Activated T-helper 2 cell treated with anti-CD3 and anti-CD28 coated beads, Interferon-gamma antibody, Interleukin-2, Interleukin-4, amounts not matched to agents 10 μg/mL and 5 μg/mL and 100 μg/mL, durations not matched to agents 14 hours and 24 hours and 36 hours (primary cell): Measurements from ENCODE around the gene VEGFA. TPM values are rescaled to one million over a fixed set of nuclear protein-coding genes. Genes with fewer than 3 reads are reported as not detected.

Experiments
- DNase-seq: peaks from one replicate; pipeline ENCODE4 v3.0.0; 2021; ENCODE audit warnings: low spot score
- H3K27ac Mint-ChIP-seq: one replicate; pipeline ENCODE4 v1.8.0; 2021; ENCODE audit warnings: mixed read lengths
- H3K27me3 Mint-ChIP-seq: one replicate; pipeline ENCODE4 v1.8.0; 2021; ENCODE audit warnings: low read depth, mixed read lengths
- H3K36me3 Mint-ChIP-seq: one replicate; pipeline ENCODE4 v1.8.0; 2021; ENCODE audit warnings: low read depth, mixed read lengths
- H3K4me1 Mint-ChIP-seq: one replicate; pipeline ENCODE4 v1.8.0; 2021; ENCODE audit warnings: low read depth, mixed read lengths
- H3K4me3 Mint-ChIP-seq: one replicate; pipeline ENCODE4 v1.8.0; 2021; ENCODE audit warnings: low read depth, mild to moderate bottlenecking, moderate library complexity, mixed read lengths
- H3K9me3 Mint-ChIP-seq: one replicate; pipeline ENCODE4 v1.8.0; 2021; ENCODE audit warnings: mixed read lengths
- intact Hi-C: fragments of 100-400 bp; cut with micrococcal nuclease; formaldehyde crosslinking; loops from one replicate; pipeline ENCODE4 v1.15.1; 2023
- total RNA-seq: library from RNA; stranded (reverse); gene quantifications from 2 replicates; pipeline ENCODE4 v1.2.3, GENCODE V29; 2022

The VEGFA gene
- total RNA-seq, 1 donor from 2014 or later, result 50.7 TPM

DNA sequence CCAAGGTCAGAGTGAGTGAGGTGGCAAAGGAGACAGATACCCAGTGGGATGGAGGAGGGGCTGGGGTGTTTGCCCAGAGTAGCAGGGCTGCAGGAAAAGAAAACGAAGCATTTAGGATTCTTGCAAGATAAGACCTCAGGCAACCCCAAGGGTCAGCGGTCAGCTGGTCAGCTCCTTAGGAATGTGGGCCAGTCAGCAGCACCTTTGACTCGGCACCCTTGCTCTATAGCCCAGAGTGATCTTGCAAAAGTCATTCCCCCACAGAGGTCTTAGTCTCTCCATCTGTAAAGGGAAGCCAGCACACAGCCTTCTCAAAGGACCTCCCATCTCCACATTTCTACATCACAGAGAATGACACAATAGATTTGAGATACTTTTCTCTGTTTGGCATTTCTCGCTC lies 56.7 kb downstream of the VEGFA start:
- DNase-seq, result no peak
- intact Hi-C loops, result no loop called here
- Mint-ChIP-seq H3K4me1 (peaks cover 3% of the 10 kb centered on the region), H3K9me3 (no peaks in the 10 kb centered on the region), H3K36me3 (no peaks in the 10 kb centered on the region), H3K27ac (no peak overlapping the region), H3K27me3 (peaks cover 12% of the 10 kb centered on the region), H3K4me3 (no peak overlapping the region)

DNA sequence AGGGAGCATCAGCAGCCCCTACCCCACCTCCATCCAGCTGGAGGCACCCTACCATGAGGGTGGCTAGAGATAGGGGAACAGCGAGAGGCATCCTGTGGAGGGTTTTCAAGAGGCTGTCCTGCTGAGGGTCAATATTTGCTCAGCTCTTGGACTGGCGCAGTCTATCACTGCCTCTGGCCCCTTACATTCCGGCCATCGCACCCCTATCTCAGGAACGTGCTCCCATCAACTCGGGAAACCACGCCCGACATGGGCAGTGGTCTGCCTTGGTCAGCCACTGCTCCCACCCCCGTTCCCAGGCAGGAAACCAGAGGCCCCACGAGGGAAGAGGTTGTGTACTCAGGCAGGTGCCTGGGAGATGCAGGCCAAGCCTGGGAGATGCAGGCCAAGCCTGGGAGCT lies 57.9 kb downstream of the VEGFA start:
- intact Hi-C loops, result no loop called here
- H3K36me3 Mint-ChIP-seq, result no peaks in the 10 kb centered on the region
- no peak overlapping the region for H3K4me3 Mint-ChIP-seq

DNA sequence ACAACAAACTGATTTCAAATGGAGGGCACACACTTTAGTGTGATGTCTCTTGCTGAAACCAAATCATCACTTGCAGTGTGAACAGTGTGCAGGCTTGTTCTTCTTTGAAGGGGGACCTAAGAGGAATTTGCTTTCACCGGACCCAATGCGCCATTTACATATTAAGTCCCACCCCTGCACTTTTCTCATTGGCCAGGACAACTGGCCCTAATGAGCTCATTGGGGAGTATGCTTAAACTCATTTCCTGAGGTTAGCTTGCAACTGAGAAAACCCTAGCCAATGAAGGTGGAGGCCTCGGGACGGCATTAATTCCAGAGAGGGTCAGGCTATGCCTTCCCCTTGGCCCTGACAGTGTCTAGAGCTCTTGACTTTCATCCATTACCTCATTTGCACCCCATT lies 58.7 kb downstream of the VEGFA start:
- Mint-ChIP-seq H3K9me3 (no peaks in the 10 kb centered on the region), H3K27ac (no peak overlapping the region), H3K4me1 (peaks cover 3% of the 10 kb centered on the region), H3K4me3 (no peak overlapping the region), H3K27me3 (peaks cover 4% of the 10 kb centered on the region), H3K36me3 (no peaks in the 10 kb centered on the region)
- intact Hi-C loops, result no loop called here
- DNase-seq, result no peak

More for the DNA sequence above, 57.9 kb downstream of the VEGFA start:
- H3K27ac Mint-ChIP-seq, result no peak overlapping the region
- peaks cover 5% of the 10 kb centered on the region for H3K27me3 Mint-ChIP-seq
- no peak for DNase-seq
- peaks cover 3% of the 10 kb centered on the region for H3K4me1 Mint-ChIP-seq
- H3K9me3 Mint-ChIP-seq, result no peaks in the 10 kb centered on the region

DNA sequence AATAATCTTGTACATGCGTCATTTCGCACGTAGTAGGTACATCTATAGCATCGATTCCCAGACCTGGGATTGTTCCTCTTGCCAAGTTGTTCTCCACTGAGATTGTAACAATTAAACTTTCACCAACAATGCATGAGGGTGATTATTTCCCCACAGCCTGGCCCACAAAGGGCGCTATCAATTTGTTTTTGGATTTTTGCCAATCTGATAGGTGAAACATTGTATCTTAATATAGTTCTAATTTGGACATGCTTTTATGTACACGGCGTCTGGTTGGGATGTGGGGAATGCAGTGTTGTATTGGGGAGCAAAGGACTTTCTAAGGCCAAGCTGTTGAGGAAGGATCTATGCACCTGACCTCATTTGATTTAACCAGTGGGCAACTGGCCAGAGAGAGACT lies 59.5 kb downstream of the VEGFA start:
- no peaks in the 10 kb centered on the region for H3K36me3 Mint-ChIP-seq
- no peaks in the 10 kb centered on the region for H3K9me3 Mint-ChIP-seq
- no peak overlapping the region for H3K4me3 Mint-ChIP-seq
- intact Hi-C loops, result no loop called here
- H3K4me1 Mint-ChIP-seq, result peaks cover 1% of the 10 kb centered on the region
- DNase-seq, result no peak
- peaks cover 2% of the 10 kb centered on the region for H3K27me3 Mint-ChIP-seq
- no peak overlapping the region for H3K27ac Mint-ChIP-seq

DNA sequence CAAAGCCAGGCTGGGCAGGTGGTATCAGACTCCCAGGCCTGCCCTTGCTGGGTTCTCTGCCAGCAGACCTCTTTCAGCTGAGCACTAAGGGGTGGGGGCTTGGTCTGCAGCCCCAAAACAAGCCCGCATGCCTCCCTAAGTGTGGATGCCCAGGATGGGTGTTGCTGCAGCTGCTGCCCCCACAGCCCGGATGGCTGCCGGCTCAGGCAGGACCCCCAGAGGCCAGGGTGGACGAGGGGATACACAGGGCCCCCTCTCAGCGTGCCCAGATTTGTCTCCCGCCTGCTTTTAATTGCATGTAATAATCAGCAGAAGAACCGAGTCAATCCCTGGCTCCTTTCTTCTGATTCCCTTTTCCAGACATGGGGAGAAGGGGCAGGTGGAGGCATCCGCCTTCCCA lies 60.8 kb downstream of the VEGFA start:
- no peaks in the 10 kb centered on the region for H3K36me3 Mint-ChIP-seq
- no peaks in the 10 kb centered on the region for H3K9me3 Mint-ChIP-seq
- H3K4me3 Mint-ChIP-seq, result no peak overlapping the region
- no peaks in the 10 kb centered on the region for H3K4me1 Mint-ChIP-seq
- intact Hi-C loops, result no loop called here
- no peaks in the 10 kb centered on the region for H3K27me3 Mint-ChIP-seq
- no peak for DNase-seq
- no peak overlapping the region for H3K27ac Mint-ChIP-seq

DNA sequence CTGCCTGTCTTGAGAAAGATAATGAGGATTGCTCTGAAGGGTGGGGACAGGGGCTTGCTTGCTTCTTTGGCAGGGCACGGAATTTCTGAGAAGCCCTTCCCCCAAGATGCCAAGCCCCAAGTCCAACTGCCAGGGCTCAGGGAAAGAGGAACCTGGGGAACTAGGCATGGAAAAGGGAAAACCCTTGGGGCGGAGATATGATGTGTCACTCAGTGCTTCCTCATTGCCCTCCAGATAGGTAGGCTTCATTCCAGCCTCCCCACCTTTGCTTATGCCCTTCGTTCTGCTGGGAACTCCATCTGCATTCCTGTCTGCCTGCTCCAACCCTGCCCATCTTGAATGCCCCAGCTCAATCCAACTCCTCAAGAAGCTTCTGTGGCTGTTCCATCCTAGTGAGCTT lies 61.2 kb downstream of the VEGFA start:
- intact Hi-C loops, result no loop called here
- no peaks in the 10 kb centered on the region for H3K36me3 Mint-ChIP-seq
- no peaks in the 10 kb centered on the region for H3K9me3 Mint-ChIP-seq
- no peak overlapping the region for H3K4me3 Mint-ChIP-seq
- no peaks in the 10 kb centered on the region for H3K27me3 Mint-ChIP-seq
- no peaks in the 10 kb centered on the region for H3K4me1 Mint-ChIP-seq
- H3K27ac Mint-ChIP-seq, result no peak overlapping the region
- no peak for DNase-seq

DNA sequence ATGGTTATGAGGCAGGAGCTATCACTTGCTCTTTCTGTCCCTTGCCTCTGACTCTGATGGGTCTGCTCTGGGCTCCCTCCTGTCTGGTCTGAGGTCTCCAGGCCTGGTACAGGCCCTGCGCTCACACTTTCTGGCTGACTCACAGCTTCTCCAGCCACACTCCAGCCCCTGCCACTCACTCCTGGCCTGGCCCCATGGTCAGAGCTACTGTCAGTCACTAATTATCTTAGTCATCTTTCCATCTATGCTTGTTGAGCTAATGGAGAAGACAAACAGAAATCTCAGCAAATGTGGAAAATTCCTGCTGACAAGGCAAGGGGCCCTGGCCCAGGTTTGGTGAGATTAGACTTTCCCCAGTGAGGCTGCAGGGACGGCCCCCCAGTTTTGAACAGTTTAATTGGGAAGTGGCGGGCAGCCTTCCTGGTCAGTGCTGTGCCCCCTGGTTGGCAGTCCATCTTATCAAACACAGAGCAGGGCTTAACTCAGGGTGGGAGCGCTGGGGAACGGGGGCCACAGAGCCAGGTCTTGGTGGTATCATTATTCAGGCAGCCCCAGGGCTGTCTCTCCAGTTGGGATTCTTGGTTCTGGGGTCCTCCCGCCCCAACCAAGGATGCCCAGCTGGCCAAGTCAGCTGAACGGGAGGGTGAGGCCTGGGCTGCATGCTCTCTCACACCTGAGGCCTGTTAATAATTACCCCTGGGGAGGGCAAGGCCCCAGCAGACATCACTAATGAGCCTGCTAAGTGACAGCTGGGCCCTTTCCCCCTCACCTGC lies 63.4 kb downstream of the VEGFA start:
- Mint-ChIP-seq H3K36me3 (no peaks in the 10 kb centered on the region), H3K27ac (no peak overlapping the region), H3K4me3 (no peak overlapping the region), H3K27me3 (peaks cover 3% of the 10 kb centered on the region), H3K9me3 (no peaks in the 10 kb centered on the region), H3K4me1 (no peaks in the 10 kb centered on the region)
- intact Hi-C loops, result no loop called here
- no peak for DNase-seq

DNA sequence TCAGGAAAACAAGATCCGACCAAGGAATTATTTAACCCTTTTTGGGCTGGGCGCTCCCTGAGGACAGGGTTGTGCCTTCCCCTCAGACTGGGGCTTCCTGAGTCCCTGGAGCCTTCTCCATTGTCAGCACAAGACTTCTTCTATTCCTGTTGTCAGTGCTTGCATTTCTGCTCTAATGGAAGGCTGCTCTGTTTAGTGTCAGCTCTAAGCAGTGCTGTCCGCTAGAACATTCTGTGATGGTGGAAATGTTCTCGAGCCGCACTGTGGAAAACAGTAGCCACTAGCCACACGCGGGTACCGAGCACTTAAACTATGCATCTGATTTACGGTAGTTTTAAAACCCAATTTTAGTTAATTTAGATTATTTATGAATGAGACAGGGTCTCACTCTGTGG lies 64.0 kb downstream of the VEGFA start:
- peaks cover 3% of the 10 kb centered on the region for H3K27me3 Mint-ChIP-seq
- H3K27ac Mint-ChIP-seq, result no peak overlapping the region
- intact Hi-C loops, result no loop called here
- H3K4me3 Mint-ChIP-seq, result no peak overlapping the region
- H3K4me1 Mint-ChIP-seq, result no peaks in the 10 kb centered on the region
- no peak for DNase-seq
- no peaks in the 10 kb centered on the region for H3K9me3 Mint-ChIP-seq
- H3K36me3 Mint-ChIP-seq, result no peaks in the 10 kb centered on the region

DNA sequence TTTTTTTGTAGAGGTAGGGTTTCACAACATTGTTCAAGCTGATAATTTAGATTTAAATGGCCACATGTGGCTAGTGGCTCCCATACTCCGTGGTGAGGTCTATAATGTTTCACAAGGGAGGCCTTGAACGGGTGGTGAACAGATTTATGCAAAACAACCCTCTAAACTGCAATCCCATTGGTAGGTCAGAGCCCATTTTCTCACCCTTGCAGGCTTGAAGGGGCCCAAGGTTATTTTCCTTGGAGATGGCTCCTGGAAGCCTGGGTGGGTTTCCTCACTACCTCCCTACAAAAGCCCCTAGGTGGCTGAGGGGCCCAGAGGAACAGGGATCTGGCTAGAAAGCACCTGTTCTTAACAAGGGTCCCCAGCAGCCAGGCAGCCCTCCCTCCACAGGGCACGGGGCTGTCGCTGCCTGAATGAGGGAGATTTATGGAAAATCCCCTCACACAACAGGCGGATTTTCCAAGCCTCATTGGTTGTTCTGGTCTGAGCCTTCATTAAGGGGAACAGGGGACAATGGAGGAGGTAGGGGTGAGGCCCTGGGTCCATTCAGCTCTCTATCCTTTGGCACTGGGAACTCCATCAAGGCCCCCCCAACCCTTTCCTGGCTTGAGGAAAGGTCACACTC lies 64.6 kb downstream of the VEGFA start:
- H3K27ac Mint-ChIP-seq, result no peak overlapping the region
- H3K27me3 Mint-ChIP-seq, result peaks cover 3% of the 10 kb centered on the region
- H3K4me1 Mint-ChIP-seq, result no peaks in the 10 kb centered on the region
- H3K4me3 Mint-ChIP-seq, result no peak overlapping the region
- no peak for DNase-seq
- intact Hi-C loops, result no loop called here
- H3K36me3 Mint-ChIP-seq, result no peaks in the 10 kb centered on the region
- H3K9me3 Mint-ChIP-seq, result no peaks in the 10 kb centered on the region

DNA sequence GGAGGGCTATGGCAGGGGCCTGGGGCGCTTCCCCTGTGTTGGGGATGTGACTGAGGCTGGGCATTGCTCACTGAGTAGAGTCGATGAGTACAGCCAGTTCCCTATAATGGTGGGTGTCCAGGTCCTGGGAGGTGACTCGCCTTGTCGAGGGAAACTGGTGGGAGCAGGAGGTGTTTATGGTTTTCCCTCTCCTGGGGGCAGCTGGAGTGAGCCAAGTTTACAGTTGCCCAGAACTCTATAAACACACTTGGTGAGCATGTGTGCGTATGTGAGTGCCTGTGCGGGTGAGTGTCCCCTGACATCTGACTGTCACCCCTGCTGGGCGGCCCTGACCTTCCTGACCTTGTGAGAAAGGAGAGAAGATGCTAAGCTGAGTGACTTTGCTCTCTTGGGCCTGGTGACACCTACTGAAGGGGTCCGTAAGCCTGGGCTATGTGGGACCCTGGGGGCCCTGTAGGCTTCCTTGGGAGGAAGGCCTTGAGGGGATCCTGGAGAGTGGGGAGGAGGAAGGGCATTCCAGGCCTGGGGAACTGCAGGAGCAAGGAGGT lies 65.9 kb downstream of the VEGFA start:
- intact Hi-C loops, result no loop called here
- Mint-ChIP-seq H3K4me3 (no peak overlapping the region), H3K9me3 (no peaks in the 10 kb centered on the region), H3K27ac (no peak overlapping the region), H3K4me1 (no peaks in the 10 kb centered on the region), H3K27me3 (peaks cover 3% of the 10 kb centered on the region), H3K36me3 (no peaks in the 10 kb centered on the region)
- DNase-seq, result no peak

Other genes starting within 250 kb of the VEGFA start
- 114 and 119 TPM in 2 replicates for gene XPO5, start 194.2 kb upstream of the VEGFA start, total RNA-seq
- gene POLH, start 194.0 kb upstream of the VEGFA start, total RNA-seq, result 35.7 and 44.5 TPM in 2 replicates
- gene GTPBP2, start 140.9 kb upstream of the VEGFA start, total RNA-seq, result 71.7 and 78.4 TPM in 2 replicates
- 35.4 and 38.4 TPM in 2 replicates for gene MAD2L1BP, start 134.4 kb upstream of the VEGFA start, total RNA-seq
- not detected in 2 replicates for gene RSPH9, start 125.2 kb upstream of the VEGFA start, total RNA-seq
- 44.8 and 45.1 TPM in 2 replicates for gene MRPS18A, start 82.4 kb upstream of the VEGFA start, total RNA-seq